Stimulated activated naive CD8-positive, alpha-beta T cell treated with anti-CD3 and anti-CD28 coated beads, Interleukin-15, Interleukin-2, amounts not matched to agents 100 ng/mL and 50 ng/mL, for 24 hours (primary cell): Measurements from ENCODE around the gene P2RY8.
"Not testable (repeated sequence)": the region's sequence is repeated elsewhere in the genome, so short reads cannot be mapped to it uniquely, and the experiment has no call there.

Experiments
- H3K27ac Mint-ChIP-seq: one replicate; pipeline ENCODE4 v1.8.0; 2021; ENCODE audit warnings: mild to moderate bottlenecking, mixed read lengths
- H3K27me3 Mint-ChIP-seq: one replicate; pipeline ENCODE4 v1.8.0; 2021; ENCODE audit warnings: mixed read lengths
- H3K36me3 Mint-ChIP-seq: one replicate; pipeline ENCODE4 v1.8.0; 2021; ENCODE audit warnings: low read depth, mixed read lengths
- H3K4me1 Mint-ChIP-seq: one replicate; pipeline ENCODE4 v1.8.0; 2021; ENCODE audit warnings: low read depth, mixed read lengths
- H3K4me3 Mint-ChIP-seq: one replicate; pipeline ENCODE4 v1.8.0; 2021; ENCODE audit warnings: mild to moderate bottlenecking, mixed read lengths
- H3K9me3 Mint-ChIP-seq: one replicate; pipeline ENCODE4 v1.8.0; 2021; ENCODE audit warnings: mixed read lengths

P2RY8 gene

GRCh38 chrX:1475881-1476280 is 61.1 kb downstream of the P2RY8 start:
- Mint-ChIP-seq H3K27ac (no peak overlapping the region), H3K27me3 (no peaks in the 10 kb centered on the region), H3K9me3 (peaks cover 17% of the 10 kb centered on the region), H3K4me3 (no peak overlapping the region), H3K36me3 (peaks cover 63% of the 10 kb centered on the region), H3K4me1 (peaks cover 84% of the 10 kb centered on the region)

GRCh38 chrX:1475481-1475880 is 61.5 kb downstream of the P2RY8 start:
- peaks cover 84% of the 10 kb centered on the region for H3K4me1 Mint-ChIP-seq
- H3K27ac Mint-ChIP-seq = peak overlapping the region; percentile 13
- H3K9me3 Mint-ChIP-seq = peaks cover 17% of the 10 kb centered on the region
- H3K27me3 Mint-ChIP-seq = no peaks in the 10 kb centered on the region
- peaks cover 63% of the 10 kb centered on the region for H3K36me3 Mint-ChIP-seq
- no peak overlapping the region for H3K4me3 Mint-ChIP-seq

GRCh38 chrX:1474593-1474992 is 62.4 kb downstream of the P2RY8 start:
- H3K27ac Mint-ChIP-seq, H3K27me3 Mint-ChIP-seq, H3K4me3 Mint-ChIP-seq: not testable (repeated sequence)
- Mint-ChIP-seq H3K36me3 (peaks cover 54% of the 10 kb centered on the region), H3K4me1 (peaks cover 84% of the 10 kb centered on the region), H3K9me3 (peaks cover 17% of the 10 kb centered on the region)

GRCh38 chrX:1472975-1473374 is 64.0 kb downstream of the P2RY8 start:
- Mint-ChIP-seq H3K36me3 (peaks cover 42% of the 10 kb centered on the region), H3K4me3 (no peak overlapping the region), H3K27me3 (no peaks in the 10 kb centered on the region), H3K27ac (no peak overlapping the region), H3K4me1 (peaks cover 83% of the 10 kb centered on the region), H3K9me3 (peaks cover 13% of the 10 kb centered on the region)

GRCh38 chrX:1468250-1468772 is 68.7 kb downstream of the P2RY8 start:
- Mint-ChIP-seq H3K4me3 (peak overlapping the region; percentile 67), H3K27ac (peak overlapping the region; percentile 88), H3K9me3 (no peaks in the 10 kb centered on the region), H3K27me3 (no peaks in the 10 kb centered on the region), H3K4me1 (peaks cover 93% of the 10 kb centered on the region), H3K36me3 (peaks cover 15% of the 10 kb centered on the region)

GRCh38 chrX:1466971-1467561 is 69.9 kb downstream of the P2RY8 start:
- Mint-ChIP-seq H3K4me1 (peaks cover 93% of the 10 kb centered on the region), H3K9me3 (no peaks in the 10 kb centered on the region), H3K4me3 (peak overlapping the region; percentile 78), H3K27me3 (no peaks in the 10 kb centered on the region), H3K36me3 (peaks cover 7% of the 10 kb centered on the region), H3K27ac (peak overlapping the region; percentile 94)

- no peaks in the 10 kb centered on the region for H3K36me3 Mint-ChIP-seq
- H3K4me1 Mint-ChIP-seq = peaks cover 86% of the 10 kb centered on the region
- H3K27ac Mint-ChIP-seq = no peak overlapping the region
- H3K4me3 Mint-ChIP-seq = peak overlapping the region; percentile 26
- H3K27me3 Mint-ChIP-seq = no peaks in the 10 kb centered on the region
- no peaks in the 10 kb centered on the region for H3K9me3 Mint-ChIP-seq
These were observed 70.7 kb downstream of the P2RY8 start for GRCh38 chrX:1466232-1466661.

GRCh38 chrX:1465286-1466231 is 71.4 kb downstream of the P2RY8 start:
- Mint-ChIP-seq H3K36me3 (no peaks in the 10 kb centered on the region), H3K27me3 (no peaks in the 10 kb centered on the region), H3K4me1 (peaks cover 80% of the 10 kb centered on the region), H3K9me3 (no peaks in the 10 kb centered on the region), H3K4me3 (peak overlapping the region; percentile 39), H3K27ac (no peak overlapping the region)

GRCh38 chrX:1464971-1465285 is 72.1 kb downstream of the P2RY8 start:
- peak overlapping the region; percentile 67 for H3K27ac Mint-ChIP-seq
- peak overlapping the region; percentile 59 for H3K4me3 Mint-ChIP-seq
- peaks cover 73% of the 10 kb centered on the region for H3K4me1 Mint-ChIP-seq
- no peaks in the 10 kb centered on the region for H3K27me3 Mint-ChIP-seq
- no peaks in the 10 kb centered on the region for H3K9me3 Mint-ChIP-seq
- no peaks in the 10 kb centered on the region for H3K36me3 Mint-ChIP-seq

- Mint-ChIP-seq H3K36me3 (no peaks in the 10 kb centered on the region), H3K9me3 (no peaks in the 10 kb centered on the region), H3K4me1 (peaks cover 67% of the 10 kb centered on the region)
These were observed 72.7 kb downstream of the P2RY8 start for GRCh38 chrX:1464041-1464970.

GRCh38 chrX:1463581-1463980 is 73.4 kb downstream of the P2RY8 start:
- H3K27ac Mint-ChIP-seq = peak overlapping the region; percentile 87
- peak overlapping the region; percentile 44 for H3K4me3 Mint-ChIP-seq
- H3K9me3 Mint-ChIP-seq = no peaks in the 10 kb centered on the region
- H3K36me3 Mint-ChIP-seq = no peaks in the 10 kb centered on the region
- H3K4me1 Mint-ChIP-seq = peaks cover 63% of the 10 kb centered on the region
- H3K27me3 Mint-ChIP-seq = no peaks in the 10 kb centered on the region

More at GRCh38 chrX:1464041-1464970, 72.7 kb downstream of the P2RY8 start:
- Mint-ChIP-seq H3K27me3 (no peaks in the 10 kb centered on the region), H3K4me3 (peak overlapping the region; percentile 59), H3K27ac (peak overlapping the region; percentile 67)

- H3K27ac Mint-ChIP-seq = peak overlapping the region; percentile 87
These were observed 74.3 kb downstream of the P2RY8 start for GRCh38 chrX:1462596-1463251.

GRCh38 chrX:1462110-1462509 is 74.9 kb downstream of the P2RY8 start:
- H3K36me3 Mint-ChIP-seq = no peaks in the 10 kb centered on the region
- H3K4me1 Mint-ChIP-seq = peaks cover 49% of the 10 kb centered on the region
- no peaks in the 10 kb centered on the region for H3K9me3 Mint-ChIP-seq
- H3K27ac Mint-ChIP-seq = peak overlapping the region; percentile 87
- H3K27me3 Mint-ChIP-seq = no peaks in the 10 kb centered on the region
- no peak overlapping the region for H3K4me3 Mint-ChIP-seq

More at GRCh38 chrX:1462596-1463251, 74.3 kb downstream of the P2RY8 start:
- Mint-ChIP-seq H3K27me3 (no peaks in the 10 kb centered on the region), H3K36me3 (no peaks in the 10 kb centered on the region), H3K9me3 (no peaks in the 10 kb centered on the region), H3K4me1 (peaks cover 55% of the 10 kb centered on the region), H3K4me3 (peak overlapping the region; percentile 44)

- H3K4me3 Mint-ChIP-seq = no peak overlapping the region
- H3K9me3 Mint-ChIP-seq = no peaks in the 10 kb centered on the region
- H3K27me3 Mint-ChIP-seq = no peaks in the 10 kb centered on the region
- H3K27ac Mint-ChIP-seq = peak overlapping the region; percentile 2
- no peaks in the 10 kb centered on the region for H3K36me3 Mint-ChIP-seq
- peaks cover 18% of the 10 kb centered on the region for H3K4me1 Mint-ChIP-seq
These were observed 81.1 kb downstream of the P2RY8 start for GRCh38 chrX:1455948-1456280.
